Erythroblast (primary cell): Measurements from ENCODE around the gene SLC5A10.

Source experiments
- GATA1 ChIP-seq: IDR thresholded peaks from 2 replicates; pipeline ENCODE4 v1.6.1; 2011; ENCODE audit warnings: low read depth, mild to moderate bottlenecking, control low read depth, low read length, moderate library complexity
- POLR2A ChIP-seq: IDR thresholded peaks from 2 replicates; pipeline ENCODE4 v1.6.1; 2011; ENCODE audit warnings: mild to moderate bottlenecking, low read length

- TF ChIP-seq POLR2A (no peak), GATA1 (no peak)
Measured at GRCh38 chr17:18981642-18982424, 29.9 kb downstream of the SLC5A10 start.
